ENCODE data around the gene NOXRED1. TPM values are rescaled to one million over a fixed set of nuclear protein-coding genes. Genes with fewer than 3 reads are reported as not detected.

Gene NOXRED1
- total RNA-seq, 1 experiment from 2014 or later: 2.0 TPM

DNA sequence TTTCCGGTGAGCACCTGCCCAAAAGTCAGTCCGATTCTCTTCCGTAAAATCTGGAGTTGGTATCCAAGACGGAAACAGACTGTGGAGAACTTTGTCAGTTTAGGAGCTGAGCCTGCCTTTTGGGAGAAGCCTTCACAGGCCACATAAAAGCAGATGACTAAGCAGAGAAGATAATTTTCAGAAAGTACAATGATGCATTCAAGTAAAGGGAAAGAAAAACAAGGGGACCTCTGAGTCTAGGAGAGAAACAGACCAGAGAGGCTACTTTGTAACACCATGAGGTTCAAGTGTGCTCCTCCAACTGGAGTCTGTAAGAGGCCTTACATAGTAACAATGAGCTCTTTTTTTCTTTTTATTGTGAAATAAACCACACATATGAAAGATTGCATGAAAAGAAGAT is 67.5 kb downstream of the NOXRED1 start:
- no peaks in the 10 kb centered on the region for H3K9me2 ChIP-seq (ENCODE audit: insufficient read depth)
- no peak overlapping the region for H3K27ac ChIP-seq
- H2AFZ ChIP-seq: no peak overlapping the region
- H3K4me2 ChIP-seq: no peak overlapping the region
- no peak for DNase-seq
- no peaks in the 10 kb centered on the region for H4K20me1 ChIP-seq (ENCODE audit: insufficient read depth)
- H3K4me1 ChIP-seq (replicated peaks; ENCODE audit: insufficient read depth): no peaks in the 10 kb centered on the region
- intact Hi-C loops (cut with micrococcal nuclease; ENCODE audit: unreplicated experiment): no loop called here
- no peak overlapping the region for H3K4me3 ChIP-seq
- BruUV-seq (replicated peaks): no TSS peak
- no peaks in the 10 kb centered on the region for H3K27me3 ChIP-seq (ENCODE audit: insufficient read depth, low read depth)
- POLR2A ChIA-PET (ENCODE audit: unreplicated experiment): no interaction called here
- no peaks in the 10 kb centered on the region for H3K36me3 ChIP-seq (ENCODE audit: low read depth)
- CTCF ChIA-PET: no interaction called here
- no peaks in the 10 kb centered on the region for H3F3A ChIP-seq (ENCODE audit: insufficient read depth, low read depth)
- H3K9me3 ChIP-seq (ENCODE audit: insufficient read depth, low read depth): no peaks in the 10 kb centered on the region
- no peak for TF ChIP-seq EZH2 (IDR thresholded peaks at IDR 0.05; ENCODE audit: low read depth)
- no peak for TF ChIP-seq CTCF (conservative IDR thresholded peaks at IDR 0.05)
- H3K79me2 ChIP-seq (ENCODE audit: low read depth): no peaks in the 10 kb centered on the region

DNA sequence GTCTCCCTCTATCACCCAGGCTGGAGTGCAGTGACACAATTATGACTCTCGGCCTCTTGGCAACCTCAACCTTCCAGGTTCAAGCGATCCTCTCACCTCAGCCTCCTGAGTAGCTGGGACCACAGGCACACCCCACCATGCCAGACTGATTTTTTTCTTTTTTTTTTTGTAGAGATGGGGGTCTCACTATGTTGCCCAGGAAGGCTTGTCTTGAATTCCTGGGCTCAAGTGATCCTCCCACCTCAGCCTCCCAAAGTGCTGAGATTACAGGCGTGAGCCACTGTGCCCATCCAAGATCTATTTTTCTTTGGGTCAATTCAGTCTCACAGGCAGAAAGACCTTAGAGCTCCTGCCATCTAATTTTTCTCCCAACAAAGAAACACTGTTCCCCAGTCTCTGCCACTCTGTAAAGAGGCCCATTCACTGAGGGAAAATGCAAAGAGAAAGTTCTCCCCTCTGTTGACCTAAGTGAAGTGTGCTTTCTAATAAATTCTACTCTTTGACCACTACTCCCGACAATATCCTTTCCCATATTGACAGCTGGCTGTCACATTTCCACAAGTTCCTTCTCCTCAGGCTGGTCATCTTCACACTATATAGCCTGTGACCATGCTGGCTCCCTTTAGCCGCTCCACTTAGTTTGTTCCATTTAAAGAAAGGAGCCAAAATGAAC is 69.7 kb downstream of the NOXRED1 start:
- no peak for DNase-seq
- Histone ChIP-seq H3K4me2 (no peak overlapping the region), H3K27me3 (ENCODE audit: insufficient read depth, low read depth) (no peaks in the 10 kb centered on the region), H3K36me3 (ENCODE audit: low read depth) (no peaks in the 10 kb centered on the region), H3K9me2 (ENCODE audit: insufficient read depth) (no peaks in the 10 kb centered on the region), H3K79me2 (ENCODE audit: low read depth) (no peaks in the 10 kb centered on the region), H3F3A (ENCODE audit: insufficient read depth, low read depth) (no peaks in the 10 kb centered on the region), H3K9me3 (ENCODE audit: insufficient read depth, low read depth) (no peaks in the 10 kb centered on the region), H3K4me1 (replicated peaks; ENCODE audit: insufficient read depth) (no peaks in the 10 kb centered on the region), H3K27ac (no peak overlapping the region), H4K20me1 (ENCODE audit: insufficient read depth) (no peaks in the 10 kb centered on the region), H2AFZ (no peak overlapping the region), H3K4me3 (no peak overlapping the region)
- BruUV-seq (replicated peaks): no TSS peak
- ChIA-PET POLR2A (ENCODE audit: unreplicated experiment) (no interaction called here), CTCF (no interaction called here)
- intact Hi-C loops (cut with micrococcal nuclease; ENCODE audit: unreplicated experiment): no loop called here
- TF ChIP-seq EZH2 (IDR thresholded peaks at IDR 0.05; ENCODE audit: low read depth) (no peak), CTCF (conservative IDR thresholded peaks at IDR 0.05) (no peak)

DNA sequence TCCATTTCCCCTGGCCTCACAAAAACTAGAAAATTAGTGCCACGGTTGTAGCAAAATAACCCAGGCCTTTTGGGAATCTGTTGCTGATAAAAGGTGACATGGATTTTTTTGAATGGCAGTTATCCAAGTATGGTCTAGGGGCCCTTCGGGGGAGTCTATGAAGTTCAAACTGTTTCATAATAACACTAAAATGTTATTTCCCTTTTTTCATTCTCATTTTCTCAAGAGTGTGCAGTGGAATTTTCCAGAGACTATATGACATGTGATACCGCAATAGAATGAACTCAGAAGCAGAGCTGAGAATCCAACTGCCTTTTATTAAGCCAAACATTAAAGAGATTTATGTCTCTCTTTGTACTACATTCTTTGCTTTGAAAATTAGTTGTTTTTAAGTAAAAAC is 75.6 kb downstream of the NOXRED1 start:
- no TSS peak for BruUV-seq (replicated peaks)
- Histone ChIP-seq H3K4me1 (replicated peaks; ENCODE audit: insufficient read depth) (no peaks in the 10 kb centered on the region), H3K27me3 (ENCODE audit: insufficient read depth, low read depth) (no peaks in the 10 kb centered on the region), H2AFZ (no peak overlapping the region), H3K9me3 (ENCODE audit: insufficient read depth, low read depth) (no peaks in the 10 kb centered on the region), H4K20me1 (ENCODE audit: insufficient read depth) (no peaks in the 10 kb centered on the region), H3K4me2 (no peak overlapping the region), H3K79me2 (ENCODE audit: low read depth) (no peaks in the 10 kb centered on the region), H3K4me3 (no peak overlapping the region), H3K9me2 (ENCODE audit: insufficient read depth) (no peaks in the 10 kb centered on the region), H3F3A (ENCODE audit: insufficient read depth, low read depth) (no peaks in the 10 kb centered on the region), H3K27ac (no peak overlapping the region), H3K36me3 (ENCODE audit: low read depth) (no peaks in the 10 kb centered on the region)
- no peak for TF ChIP-seq CTCF (conservative IDR thresholded peaks at IDR 0.05)
- TF ChIP-seq EZH2 (IDR thresholded peaks at IDR 0.05; ENCODE audit: low read depth): no peak
- POLR2A ChIA-PET (ENCODE audit: unreplicated experiment): no interaction called here
- no peak for DNase-seq
- CTCF ChIA-PET: no interaction called here
- intact Hi-C loops (cut with micrococcal nuclease; ENCODE audit: unreplicated experiment): no loop called here

Measured in PC-9 (cell line).